ENCODE results near the gene PLOD1.
"Not testable (repeated sequence)": the region's sequence is repeated elsewhere in the genome, so short reads cannot be mapped to it uniquely, and the experiment has no call there.

Gene PLOD1

GRCh38 chr1:12006167-12006921, 71.8 kb downstream of the PLOD1 start:
- DNase-seq (ENCODE audit: low read depth): no peak

GRCh38 chr1:12007204-12007603, 72.7 kb downstream of the PLOD1 start:
- no peak for DNase-seq (ENCODE audit: low read depth)

GRCh38 chr1:12008355-12008754, 73.8 kb downstream of the PLOD1 start:
- DNase-seq (ENCODE audit: low read depth): not testable (repeated sequence)

GRCh38 chr1:12009318-12009947, 74.9 kb downstream of the PLOD1 start:
- DNase-seq (ENCODE audit: low read depth): no peak

- no peak for DNase-seq (ENCODE audit: low read depth)
These were observed 76.4 kb downstream of the PLOD1 start for GRCh38 chr1:12010746-12011570.

GRCh38 chr1:12011998-12012397, 77.5 kb downstream of the PLOD1 start:
- DNase-seq (ENCODE audit: low read depth): no peak

- DNase-seq (ENCODE audit: low read depth): no peak
These were observed 78.2 kb downstream of the PLOD1 start for GRCh38 chr1:12012560-12013316.

- DNase-seq (ENCODE audit: low read depth): no peak
These were observed 79.8 kb downstream of the PLOD1 start for GRCh38 chr1:12014141-12014991.

- DNase-seq (ENCODE audit: low read depth): no peak
These were observed 80.5 kb downstream of the PLOD1 start for GRCh38 chr1:12015001-12015491.

GRCh38 chr1:12015499-12015898, 81.0 kb downstream of the PLOD1 start:
- DNase-seq (ENCODE audit: low read depth): no peak

GRCh38 chr1:12016182-12016581, 81.7 kb downstream of the PLOD1 start:
- DNase-seq (ENCODE audit: low read depth): no peak

- DNase-seq (ENCODE audit: low read depth): no peak
These were observed 85.5 kb downstream of the PLOD1 start for GRCh38 chr1:12019858-12020509.

- no peak for DNase-seq (ENCODE audit: low read depth)
These were observed 87.1 kb downstream of the PLOD1 start for GRCh38 chr1:12021616-12022015.

GRCh38 chr1:12022036-12022435, 87.5 kb downstream of the PLOD1 start:
- DNase-seq (ENCODE audit: low read depth): no peak
